HepG2 (cell line): ENCODE results near the gene SPIN4. TPM values are rescaled to one million over a fixed set of nuclear protein-coding genes. Genes with fewer than 3 reads are reported as not detected.
"Not testable (repeated sequence)": the region's sequence is repeated elsewhere in the genome, so short reads cannot be mapped to it uniquely, and the experiment has no call there.

Experiments used
- ATAC-seq: fragments of 200-7000 bp; cut with Tn5 transposase; 3 replicates; pipeline ENCODE4 v1.9.1; 2020; ENCODE audit warnings: mild to moderate bottlenecking, moderate library complexity
- BruUV-seq: library from RNA; stranded (reverse); fragments of 400-500 nt; replicated peaks from 2 replicates; lab custom pipeline; 2021; lab: Mats Ljungman, UMichigan
- CTCF ChIA-PET: fragments of 300-600 bp; formaldehyde crosslinking; extraction: SDS; loops from one replicate; lab custom pipeline; 2021; ENCODE audit warnings: low total read pairs, inconsistent platforms, low intra/inter-chr PET ratio; lab: Yijun Ruan, JAX
- POLR2A ChIA-PET: fragments of 350-600 bp; sonication (Branson Sonifier 250); formaldehyde crosslinking; loops from one replicate; lab custom pipeline; 2020; ENCODE audit warnings: antibody characterized with exemption, inconsistent platforms; lab: Yijun Ruan, JAX
- DNase-seq: peaks from one replicate; pipeline ENCODE4 v3.0.0-alpha.2; 2015; ENCODE audit warnings: low spot score
- FAIRE-seq: peaks from 3 replicates; lab custom pipeline; 2011; peaks lifted over from hg19 to GRCh38; lab: Jason Lieb, UNC
- H2AFZ ChIP-seq: one replicate; pipeline ENCODE4 v1.6.1; 2011; ENCODE audit warnings: low read length, inconsistent platforms
- H3K27ac ChIP-seq: fragments of 300-600 bp; 3 replicates; pipeline ENCODE4 v1.8.0; 2011; ENCODE audit warnings: mixed run types, mild to moderate bottlenecking, mixed read lengths, low read length, inconsistent platforms; ENCODE audit not compliant: insufficient read depth; ENCODE audit errors: extremely low read length
- H3K27me3 ChIP-seq, 2 experiments: fragments of 200-600 bp in 1 of 2; 2 replicates in 1 of 2; 3 replicates in 1 of 2; pipeline versions ENCODE4 v1.6.0 to v1.8.0; 2011; ENCODE audit warnings: low read length in 2 of 2, mild to moderate bottlenecking in 2 of 2, moderate library complexity in 2 of 2, inconsistent platforms in 1 of 2; ENCODE audit not compliant: insufficient read depth in 2 of 2, control insufficient read depth in 1 of 2
- H3K36me3 ChIP-seq, 2 experiments: fragments of 200-600 bp in 1 of 2; replicated peaks in 1 of 2; 2 replicates in 1 of 2; 3 replicates in 1 of 2; pipeline versions ENCODE4 v1.5.1 to v1.8.0; 2011; ENCODE audit warnings: low read length in 2 of 2, inconsistent platforms in 1 of 2; ENCODE audit not compliant: insufficient read depth in 2 of 2, control insufficient read depth in 1 of 2
- H3K4me1 ChIP-seq: 2 replicates; pipeline ENCODE4 v1.5.1; 2012; ENCODE audit warnings: low read length, inconsistent platforms; ENCODE audit not compliant: insufficient read depth
- H3K4me2 ChIP-seq: 2 replicates; pipeline ENCODE4 v1.6.0; 2011; ENCODE audit warnings: low read depth, low read length, inconsistent platforms
- H3K4me3 ChIP-seq, 3 experiments: fragments of 200-600 bp in 1 of 3; sonication (generic), shearing (Covaris generic) in 1 of 3; replicated peaks in 1 of 3; 2 replicates each; pipeline ENCODE4 v1.5.1; 2011 to 2016; ENCODE audit warnings: low read length in 3 of 3, inconsistent platforms in 2 of 3, low read depth in 2 of 3, mild to moderate bottlenecking in 2 of 3, control low read depth in 1 of 3, mixed read lengths in 1 of 3; ENCODE audit not compliant: insufficient read depth in 1 of 3
- H3K79me2 ChIP-seq: one replicate; pipeline ENCODE4 v1.6.1; 2011; ENCODE audit warnings: low read length, inconsistent platforms; ENCODE audit not compliant: insufficient read depth
- H3K9ac ChIP-seq: 2 replicates; pipeline ENCODE4 v1.6.0; 2011; ENCODE audit warnings: mild to moderate bottlenecking, low read depth, low read length, inconsistent platforms; ENCODE audit not compliant: insufficient read depth
- H3K9me3 ChIP-seq: 2 replicates; pipeline ENCODE4 v1.5.1; 2012; ENCODE audit warnings: mild to moderate bottlenecking, low read length
- H4K20me1 ChIP-seq: 2 replicates; pipeline ENCODE4 v1.6.0; 2011; ENCODE audit warnings: inconsistent platforms, mild to moderate bottlenecking, low read length, moderate library complexity; ENCODE audit not compliant: insufficient read depth
- ARID5B ChIP-seq: IDR thresholded peaks from 2 replicates; pipeline ENCODE4 v1.4.0; 2020; ENCODE audit warnings: mild to moderate bottlenecking, missing genetic modification reagents
- SP5 ChIP-seq: IDR thresholded peaks from 2 replicates; pipeline ENCODE4 v1.6.1; 2016; ENCODE audit warnings: low read depth, borderline replicate concordance
- YY1 ChIP-seq: IDR thresholded peaks from 2 replicates; pipeline ENCODE4 v1.6.1; 2011; ENCODE audit warnings: low read length, low read depth, moderate library complexity, mild to moderate bottlenecking; ENCODE audit not compliant: insufficient read depth, insufficient replicate concordance
- WGBS: methylation state at CpG from one replicate; pipeline ENCODE4 v1.1.6; 2017; ENCODE audit warnings: low lambda C conversion rate; 5-methylcytosine and 5-hydroxymethylcytosine counted together
- in situ Hi-C: cut with HindIII; loops from 2 replicates; pipeline ENCODE4 v1.10.0; 2017; ENCODE audit warnings: low pct_unique_long_range_greater_than_20kb; ENCODE audit not compliant: extremely low pct_ligation_motif_present
- intact Hi-C: fragments of 100-400 bp; cut with micrococcal nuclease; formaldehyde crosslinking; loops from one replicate; pipeline ENCODE4 v1.10.0; 2022; ENCODE audit not compliant: unreplicated experiment
- polyA plus RNA-seq, 8 experiments: library from polyadenylated mRNA; depleted of rRNA in 3 of 8; stranded (reverse) in 7 of 8; unstranded in 1 of 8; fragments of >200 nt; fragmentation: Illumina TruSeq in 4 of 8; extraction: Trizol in 4 of 8; gene quantifications; 2 replicates each; pipeline versions ENCODE4 v1.2.1 to v1.2.3, GENCODE V29; 2011 to 2016; ENCODE audit warnings: low read depth in 4 of 8, missing spikeins in 1 of 8, mixed read lengths in 1 of 8; ENCODE audit not compliant: insufficient read depth in 1 of 8
- total RNA-seq, 5 experiments: library from RNA; depleted of rRNA; stranded (reverse); fragments of >200 nt; fragmentation: Illumina TruSeq; extraction: Trizol; gene quantifications; 2 replicates each; pipeline ENCODE4 v1.2.3, GENCODE V29; 2016; ENCODE audit warnings: low read depth in 1 of 5
- TF ChIP-seq, protein P1 (sequence below): sonication (generic); formaldehyde crosslinking; IDR thresholded peaks from 2 replicates; pipeline ENCODE4 v1.4.0; 2020; ENCODE audit warnings: missing genetic modification reagents, borderline replicate concordance

Gene SPIN4
- total and polyA plus RNA-seq, 2 of the 13 experiments (the other 11 are each of a cell fraction or from before 2014, with no cell fraction given) = 1.9 to 2.6 TPM

GRCh38 chrX:63384263-63384662 is 33.1 kb upstream of the SPIN4 start:
- CTCF ChIA-PET, BruUV-seq, ATAC-seq, H3K36me3 ChIP-seq, H3K9ac ChIP-seq, H4K20me1 ChIP-seq, H3K4me1 ChIP-seq, FAIRE-seq, POLR2A ChIA-PET, H3K9me3 ChIP-seq, H3K4me3 ChIP-seq, intact Hi-C loops, DNase-seq, H3K4me2 ChIP-seq, H3K27me3 ChIP-seq, in situ Hi-C loops, H3K27ac ChIP-seq, H2AFZ ChIP-seq, H3K79me2 ChIP-seq: not testable (repeated sequence)

- ATAC-seq, CTCF ChIA-PET, in situ Hi-C loops, BruUV-seq, DNase-seq, H4K20me1 ChIP-seq, H3K4me1 ChIP-seq, H3K9me3 ChIP-seq, H3K79me2 ChIP-seq, H3K27me3 ChIP-seq, H3K4me3 ChIP-seq, FAIRE-seq, intact Hi-C loops, POLR2A ChIA-PET, H3K36me3 ChIP-seq, H3K27ac ChIP-seq, H3K4me2 ChIP-seq, H3K9ac ChIP-seq, H2AFZ ChIP-seq: not testable (repeated sequence)
- 9% methylated on average over 3 of the region's 3 CpGs for WGBS
These were observed 21.9 kb upstream of the SPIN4 start for GRCh38 chrX:63373012-63373411.

DNA sequence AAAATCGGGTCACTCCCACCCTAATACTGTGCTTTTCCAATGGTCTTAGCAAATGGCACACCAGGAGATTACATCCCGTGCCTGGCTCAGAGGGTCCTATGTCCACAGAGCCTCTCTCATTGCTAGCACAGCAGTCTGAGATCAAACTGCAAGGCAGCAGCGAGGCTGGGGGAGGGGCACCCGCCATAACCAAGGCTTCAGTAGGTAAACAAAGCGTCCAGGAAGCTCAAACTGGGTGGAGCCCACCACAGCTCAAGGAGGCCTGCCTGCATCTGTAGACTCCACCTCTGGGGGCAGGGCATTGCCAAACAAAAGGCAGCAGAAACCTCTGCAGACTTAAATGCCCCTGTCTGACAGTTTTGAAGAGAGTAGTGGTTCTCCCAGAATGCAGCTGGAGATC is 16.6 kb upstream of the SPIN4 start:
- BruUV-seq, H3K27me3 ChIP-seq, DNase-seq, ATAC-seq, H3K79me2 ChIP-seq, FAIRE-seq, H3K4me3 ChIP-seq, H3K4me1 ChIP-seq, CTCF ChIA-PET, H4K20me1 ChIP-seq, H3K36me3 ChIP-seq, H3K27ac ChIP-seq, H3K9me3 ChIP-seq, intact Hi-C loops, H3K9ac ChIP-seq, POLR2A ChIA-PET, in situ Hi-C loops, H2AFZ ChIP-seq: not testable (repeated sequence)
- H3K4me2 ChIP-seq = 0 out of 2 replicates have a peak overlapping the region, but pooled peaks have one; percentile 39
- WGBS = no CpG with 5 or more reads among the region's 5 CpGs
- TF ChIP-seq, protein P1, sequence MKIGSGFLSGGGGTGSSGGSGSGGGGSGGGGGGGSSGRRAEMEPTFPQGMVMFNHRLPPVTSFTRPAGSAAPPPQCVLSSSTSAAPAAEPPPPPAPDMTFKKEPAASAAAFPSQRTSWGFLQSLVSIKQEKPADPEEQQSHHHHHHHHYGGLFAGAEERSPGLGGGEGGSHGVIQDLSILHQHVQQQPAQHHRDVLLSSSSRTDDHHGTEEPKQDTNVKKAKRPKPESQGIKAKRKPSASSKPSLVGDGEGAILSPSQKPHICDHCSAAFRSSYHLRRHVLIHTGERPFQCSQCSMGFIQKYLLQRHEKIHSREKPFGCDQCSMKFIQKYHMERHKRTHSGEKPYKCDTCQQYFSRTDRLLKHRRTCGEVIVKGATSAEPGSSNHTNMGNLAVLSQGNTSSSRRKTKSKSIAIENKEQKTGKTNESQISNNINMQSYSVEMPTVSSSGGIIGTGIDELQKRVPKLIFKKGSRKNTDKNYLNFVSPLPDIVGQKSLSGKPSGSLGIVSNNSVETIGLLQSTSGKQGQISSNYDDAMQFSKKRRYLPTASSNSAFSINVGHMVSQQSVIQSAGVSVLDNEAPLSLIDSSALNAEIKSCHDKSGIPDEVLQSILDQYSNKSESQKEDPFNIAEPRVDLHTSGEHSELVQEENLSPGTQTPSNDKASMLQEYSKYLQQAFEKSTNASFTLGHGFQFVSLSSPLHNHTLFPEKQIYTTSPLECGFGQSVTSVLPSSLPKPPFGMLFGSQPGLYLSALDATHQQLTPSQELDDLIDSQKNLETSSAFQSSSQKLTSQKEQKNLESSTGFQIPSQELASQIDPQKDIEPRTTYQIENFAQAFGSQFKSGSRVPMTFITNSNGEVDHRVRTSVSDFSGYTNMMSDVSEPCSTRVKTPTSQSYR (CRISPR knock-in tag) = peak; percentile 72; the same call in 1 of the 2 replicates
- TF ChIP-seq SP5 (CRISPR knock-in tag) (0 out of 2 replicates have a peak, but pooled peaks have one; percentile 29), ARID5B (CRISPR knock-in tag) (peak; percentile 21; the same call in 1 of the 2 replicates), YY1 (peak; percentile 6)
